Activated CD4-positive, alpha-beta T cell treated with anti-CD3 and anti-CD28 coated beads for 48 hours (primary cell): ENCODE results near the gene IFT22.
"Not testable (repeated sequence)": the region's sequence is repeated elsewhere in the genome, so short reads cannot be mapped to it uniquely, and the experiment has no call there.

Experiments used
- DNase-seq: peaks from one replicate; pipeline ENCODE4 v3.0.0-alpha.2; 2020

IFT22 gene

GRCh38 chr7:101308245-101309085 is 13.1 kb downstream of the IFT22 start:
- peak; percentile 65 for DNase-seq

GRCh38 chr7:101306307-101306706 is 15.3 kb downstream of the IFT22 start:
- DNase-seq = no peak

GRCh38 chr7:101303102-101303701 is 18.4 kb downstream of the IFT22 start:
- no peak for DNase-seq

GRCh38 chr7:101302641-101303101 is 18.9 kb downstream of the IFT22 start:
- peak; percentile 11 for DNase-seq

- DNase-seq = no peak
These were observed 20.9 kb downstream of the IFT22 start for GRCh38 chr7:101300465-101301376.

GRCh38 chr7:101299511-101300464 is 21.8 kb downstream of the IFT22 start:
- no peak for DNase-seq

- no peak for DNase-seq
These were observed 26.8 kb downstream of the IFT22 start for GRCh38 chr7:101294832-101295121.

GRCh38 chr7:101294039-101294831 is 27.4 kb downstream of the IFT22 start:
- no peak for DNase-seq

- not testable (repeated sequence) for DNase-seq
These were observed 28.3 kb downstream of the IFT22 start for GRCh38 chr7:101293069-101294021.

GRCh38 chr7:101292566-101292965 is 29.0 kb downstream of the IFT22 start:
- not testable (repeated sequence) for DNase-seq

- peak; percentile 73 for DNase-seq
These were observed 31.2 kb downstream of the IFT22 start for GRCh38 chr7:101290186-101291037.

- not testable (repeated sequence) for DNase-seq
These were observed 31.9 kb downstream of the IFT22 start for GRCh38 chr7:101289687-101290086.

GRCh38 chr7:101288439-101288838 is 33.2 kb downstream of the IFT22 start:
- DNase-seq = no peak

- DNase-seq = no peak
These were observed 34.6 kb downstream of the IFT22 start for GRCh38 chr7:101287032-101287431.

- not testable (repeated sequence) for DNase-seq
These were observed 35.7 kb downstream of the IFT22 start for GRCh38 chr7:101285880-101286279.

GRCh38 chr7:101285171-101285570 is 36.4 kb downstream of the IFT22 start:
- DNase-seq = no peak

- not testable (repeated sequence) for DNase-seq
These were observed 40.7 kb downstream of the IFT22 start for GRCh38 chr7:101280912-101281311.

GRCh38 chr7:101278461-101279292 is 42.9 kb downstream of the IFT22 start:
- no peak for DNase-seq
